Upper lobe of left lung (tissue), 6 donors: ENCODE data around the gene MYBL2. TPM values are rescaled to one million over a fixed set of nuclear protein-coding genes. Genes with fewer than 3 reads are reported as not detected.

Experiments
- ATAC-seq, 2 donors: fragments of 200-7000 bp; cut with Tn5 transposase; one replicate each; pipeline ENCODE4 v1.9.1; 2022; ENCODE audit warnings: mild to moderate bottlenecking in 2 of 2, moderate library complexity in 2 of 2; ENCODE audit not compliant: low FRiP score in 2 of 2
- DNase-seq, 2 donors: peaks; one replicate each; pipeline ENCODE4 v3.0.0-alpha.2; 2019 to 2020
- H3K27ac ChIP-seq, 4 donors: fragments of 200-600 bp; sonication (generic); one replicate each; pipeline ENCODE4 v1.5.1; 2016 to 2019
- H3K27me3 ChIP-seq, 4 donors: fragments of 200-600 bp; sonication (generic); one replicate each; pipeline ENCODE4 v1.5.1; 2017 to 2019
- H3K36me3 ChIP-seq, 4 donors: fragments of 200-600 bp; sonication (generic); one replicate each; pipeline ENCODE4 v1.5.1; 2016 to 2019
- H3K4me1 ChIP-seq, 4 donors: fragments of 200-600 bp; sonication (generic); one replicate each; pipeline ENCODE4 v1.5.1; 2018 to 2019
- H3K4me3 ChIP-seq, 4 donors: fragments of 200-600 bp; sonication (generic); one replicate each; pipeline ENCODE4 v1.5.1; 2017 to 2019; ENCODE audit warnings: mild to moderate bottlenecking in 2 of 4, moderate library complexity in 1 of 4
- H3K9me3 ChIP-seq, 4 donors: fragments of 200-600 bp; sonication (generic); one replicate each; pipeline ENCODE4 v1.5.1; 2018 to 2019
- CTCF ChIP-seq, 6 experiments: fragments of 450-650 bp in 4 of 6; fragments of 200-600 bp in 2 of 6; sonication (generic) in 2 of 6; IDR thresholded peaks; one replicate each; pipeline ENCODE4 v1.5.1; 2016 to 2019; ENCODE audit warnings: antibody characterized with exemption in 6 of 6
- EP300 ChIP-seq, 4 donors: sonication (generic); formaldehyde crosslinking; IDR thresholded peaks; one replicate each; pipeline ENCODE4 v1.5.1; 2017; ENCODE audit warnings: antibody characterized with exemption in 4 of 4, control low read depth in 2 of 4
- POLR2A ChIP-seq, 4 donors: fragments of 450-650 bp; IDR thresholded peaks; one replicate each; pipeline ENCODE4 v1.5.1; 2016 to 2017; ENCODE audit warnings: antibody characterized with exemption in 4 of 4, mild to moderate bottlenecking in 2 of 4
- POLR2AphosphoS5 ChIP-seq, 2 donors: sonication (generic); formaldehyde crosslinking; IDR thresholded peaks; one replicate each; pipeline ENCODE4 v1.5.1; 2017; ENCODE audit warnings: antibody characterized with exemption in 2 of 2
- WGBS, 2 donors: methylation state at CpG; one replicate each; pipeline ENCODE4 v1.1.5; 2017 to 2018; 5-methylcytosine and 5-hydroxymethylcytosine counted together
- total RNA-seq, 6 donors: library from RNA; depleted of rRNA in 4 of 6; stranded (reverse); fragments of >200 nt in 4 of 6; gene quantifications; one replicate each; pipeline versions ENCODE4 v1.1.0 to v1.2.1, GENCODE V29; 2016 to 2021
- donor health status: DM: no; HTN: no; CAD: no; lungs with moderate emphysema.
- donor health status: DM: no; HTN: yes; CAD: no; lungs with severe emphysema.

MYBL2 gene
- total RNA-seq, 6 donors from 2014 or later, result under 0.01 to 3.5 (median 1.4) TPM

DNA sequence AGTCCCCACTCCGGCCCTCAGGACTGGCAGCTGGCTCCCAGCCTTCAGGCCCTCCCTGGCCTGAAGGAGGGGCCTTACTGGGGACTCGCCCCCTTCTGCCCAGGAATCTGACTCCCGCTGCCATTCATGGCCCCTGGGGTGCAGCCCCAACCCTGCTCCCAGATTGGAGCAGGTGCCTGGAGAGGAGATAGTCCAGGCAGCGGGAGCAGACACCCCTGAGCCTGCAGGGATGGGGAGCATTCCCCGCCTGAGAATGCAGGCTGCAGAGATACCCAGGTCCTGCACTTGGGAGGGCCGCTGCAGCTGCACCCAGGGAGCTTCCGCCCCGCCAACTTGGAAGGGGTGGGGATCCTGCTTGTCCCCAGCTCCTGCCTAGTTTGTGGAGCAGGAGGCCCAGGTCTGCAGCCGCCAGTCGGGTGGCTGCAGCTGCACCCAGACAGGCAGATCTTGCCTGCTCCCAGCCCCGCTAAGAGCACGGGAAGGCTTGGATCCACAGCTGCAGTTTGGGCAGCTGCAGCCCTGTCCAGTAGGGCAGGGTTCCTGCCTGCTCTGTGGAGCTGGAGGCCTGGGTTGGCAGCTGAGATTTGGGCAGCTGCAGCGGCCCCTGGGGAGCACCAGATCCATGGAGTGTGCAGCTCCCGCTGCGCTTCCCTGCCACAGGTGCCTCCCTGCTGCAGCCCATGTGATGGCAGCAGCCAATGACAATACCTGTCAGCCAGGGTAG, 54.7 kb downstream of the MYBL2 start:
- Histone ChIP-seq H3K4me3 (no peak overlapping the region), H3K27ac (no peak overlapping the region), H3K27me3 (no peaks in the 10 kb centered on the region), H3K9me3 (no peaks in the 10 kb centered on the region), H3K4me1 (no peaks in the 10 kb centered on the region), H3K36me3 (no peaks in the 10 kb centered on the region)
- TF ChIP-seq POLR2A (IDR thresholded peaks at IDR 0.05) (no peak), CTCF (IDR thresholded peaks at IDR 0.05) (no peak), POLR2AphosphoS5 (IDR thresholded peaks at IDR 0.05) (no peak), EP300 (IDR thresholded peaks at IDR 0.05) (no peak)
- 53 to 60% methylated on average over 1 to 4 of the region's 15 CpGs for WGBS, 2 donors
- ATAC-seq, result peak in 1 of 2 donors; percentile 40
- DNase-seq, result peak in 1 of 2 donors; percentile 58

DNA sequence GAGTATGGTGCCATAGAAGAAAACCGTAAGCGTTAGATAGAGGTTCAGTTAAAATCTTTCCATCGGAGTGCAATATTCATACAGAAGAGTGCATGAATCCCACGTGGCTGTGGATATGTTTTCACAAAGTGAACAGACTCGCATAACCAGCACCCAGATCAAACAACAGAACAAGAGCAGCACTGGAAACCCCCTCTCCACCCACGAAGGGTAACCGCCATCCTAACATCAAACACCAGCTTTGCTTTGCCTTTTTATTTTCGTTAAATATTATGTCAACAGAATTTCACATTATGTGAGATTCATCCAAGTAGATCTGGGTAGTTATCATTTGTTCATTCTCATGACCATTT, 55.2 kb downstream of the MYBL2 start:
- no peaks in the 10 kb centered on the region for H3K36me3 ChIP-seq
- H3K27me3 ChIP-seq, result no peaks in the 10 kb centered on the region
- DNase-seq (no peak), ATAC-seq (no peak)
- WGBS, 2 donors, result 49 to 63% methylated on average over 8 of the region's 8 CpGs
- no peak overlapping the region for H3K4me3 ChIP-seq
- H3K9me3 ChIP-seq, result no peaks in the 10 kb centered on the region
- H3K27ac ChIP-seq, result no peak overlapping the region
- H3K4me1 ChIP-seq, result no peaks in the 10 kb centered on the region
- TF ChIP-seq POLR2AphosphoS5 (IDR thresholded peaks at IDR 0.05) (no peak), CTCF (IDR thresholded peaks at IDR 0.05) (no peak), EP300 (IDR thresholded peaks at IDR 0.05) (no peak), POLR2A (IDR thresholded peaks at IDR 0.05) (no peak)

DNA sequence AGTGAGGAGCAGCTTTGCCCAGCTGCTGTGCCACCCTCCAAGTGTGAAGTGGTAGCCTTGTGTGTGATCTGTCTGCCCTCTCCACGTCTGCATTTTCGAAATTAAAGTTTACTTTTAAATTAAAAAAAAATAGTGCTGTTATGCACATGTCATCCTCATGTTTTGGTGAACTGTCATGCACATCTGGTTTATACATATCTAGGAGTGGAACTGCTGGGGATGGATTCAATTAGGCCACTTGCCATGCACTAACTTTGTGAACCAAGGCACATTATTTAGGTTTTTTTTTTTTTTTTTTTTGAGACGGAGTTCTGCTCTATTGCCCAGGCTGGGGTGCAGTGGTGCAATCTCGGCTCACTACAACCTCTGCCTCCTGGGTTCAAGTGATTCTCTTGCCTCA, 56.3 kb downstream of the MYBL2 start:
- 57 to 78% methylated on average over 4 of the region's 4 CpGs for WGBS, 2 donors
- ATAC-seq (no peak), DNase-seq (no peak)
- TF ChIP-seq POLR2AphosphoS5 (IDR thresholded peaks at IDR 0.05) (no peak), POLR2A (IDR thresholded peaks at IDR 0.05) (no peak), EP300 (IDR thresholded peaks at IDR 0.05) (no peak), CTCF (IDR thresholded peaks at IDR 0.05) (no peak)
- H3K4me1 ChIP-seq, result no peaks in the 10 kb centered on the region
- no peak overlapping the region for H3K4me3 ChIP-seq
- H3K27ac ChIP-seq, result no peak overlapping the region
- H3K36me3 ChIP-seq, result no peaks in the 10 kb centered on the region
- H3K27me3 ChIP-seq, result no peaks in the 10 kb centered on the region
- H3K9me3 ChIP-seq, result no peaks in the 10 kb centered on the region

DNA sequence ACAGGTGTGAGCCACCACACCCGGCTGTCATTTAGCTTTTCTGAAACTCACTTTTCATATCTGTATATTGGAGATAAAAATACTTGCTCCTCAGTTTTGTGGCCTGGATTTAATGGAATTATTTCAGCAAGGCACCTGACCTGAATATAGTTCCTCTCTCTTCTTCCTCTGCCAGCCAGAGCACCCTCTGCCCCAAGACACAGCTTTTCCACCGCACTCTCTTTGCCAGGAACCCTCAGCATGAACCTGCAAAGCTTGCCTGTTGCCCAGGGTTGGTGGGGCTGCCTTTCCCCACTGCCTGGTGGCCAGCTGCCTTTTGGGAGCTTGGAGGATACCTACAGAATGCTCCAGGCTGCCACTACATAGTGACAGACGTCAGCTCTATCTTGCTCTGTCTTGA, 56.8 kb downstream of the MYBL2 start:
- Histone ChIP-seq H3K4me3 (no peak overlapping the region), H3K36me3 (no peaks in the 10 kb centered on the region), H3K9me3 (no peaks in the 10 kb centered on the region), H3K27ac (no peak overlapping the region), H3K27me3 (no peaks in the 10 kb centered on the region), H3K4me1 (no peaks in the 10 kb centered on the region)
- no peak for DNase-seq
- TF ChIP-seq CTCF (IDR thresholded peaks at IDR 0.05), result no peak
- no peak for TF ChIP-seq EP300 (IDR thresholded peaks at IDR 0.05)
- TF ChIP-seq POLR2AphosphoS5 (IDR thresholded peaks at IDR 0.05), result no peak
- TF ChIP-seq POLR2A (IDR thresholded peaks at IDR 0.05), result no peak
- no peak for ATAC-seq
- WGBS, 2 donors, result 76 to 91% methylated on average over 3 of the region's 3 CpGs

DNA sequence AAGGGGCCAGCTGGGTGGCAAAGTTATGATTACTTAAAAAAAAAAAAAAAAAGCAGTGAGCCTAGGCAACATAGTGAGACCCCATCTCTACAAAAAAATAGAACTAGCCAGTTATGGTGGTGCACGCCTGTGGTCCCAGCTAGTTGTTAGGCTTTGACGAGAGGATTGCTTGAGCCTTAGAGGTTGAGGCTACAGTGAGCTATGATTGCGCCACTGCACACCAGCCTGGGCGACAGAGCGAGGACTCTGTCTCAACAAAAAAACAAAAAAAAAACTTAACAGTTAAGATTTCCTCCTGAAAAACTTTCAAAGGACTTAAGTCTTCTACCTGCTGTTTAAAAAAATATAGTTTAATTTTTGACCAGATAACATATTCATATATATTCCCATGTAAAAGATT, 57.5 kb downstream of the MYBL2 start:
- H3K4me1 ChIP-seq, result no peaks in the 10 kb centered on the region
- no peak overlapping the region for H3K4me3 ChIP-seq
- no peaks in the 10 kb centered on the region for H3K9me3 ChIP-seq
- no peak for ATAC-seq
- TF ChIP-seq EP300 (IDR thresholded peaks at IDR 0.05) (no peak), POLR2AphosphoS5 (IDR thresholded peaks at IDR 0.05) (no peak), POLR2A (IDR thresholded peaks at IDR 0.05) (no peak), CTCF (IDR thresholded peaks at IDR 0.05) (no peak)
- DNase-seq, result no peak
- H3K27ac ChIP-seq, result no peak overlapping the region
- no peaks in the 10 kb centered on the region for H3K36me3 ChIP-seq
- WGBS, 2 donors, result 77 to 80% methylated on average over 5 of the region's 5 CpGs
- H3K27me3 ChIP-seq, result no peaks in the 10 kb centered on the region
